AG09319 (cell line): Measurements from ENCODE around the gene CTSD.

ENCODE experiments used
- DNase-seq: peaks from one replicate; pipeline ENCODE4 v3.0.0-alpha.2; 2010; ENCODE audit warnings: low read depth; ENCODE audit errors: extremely low read depth
- TF ChIP-seq, protein P1 (sequence below): IDR thresholded peaks from 2 replicates; pipeline ENCODE4 v1.5.1; 2011; ENCODE audit warnings: low read depth, mild to moderate bottlenecking, inconsistent platforms, low read length, moderate library complexity

Gene CTSD

GRCh38 chr11:1718326-1718725 lies 45.4 kb downstream of the CTSD start:
- no peak for DNase-seq
- TF ChIP-seq, protein P1, sequence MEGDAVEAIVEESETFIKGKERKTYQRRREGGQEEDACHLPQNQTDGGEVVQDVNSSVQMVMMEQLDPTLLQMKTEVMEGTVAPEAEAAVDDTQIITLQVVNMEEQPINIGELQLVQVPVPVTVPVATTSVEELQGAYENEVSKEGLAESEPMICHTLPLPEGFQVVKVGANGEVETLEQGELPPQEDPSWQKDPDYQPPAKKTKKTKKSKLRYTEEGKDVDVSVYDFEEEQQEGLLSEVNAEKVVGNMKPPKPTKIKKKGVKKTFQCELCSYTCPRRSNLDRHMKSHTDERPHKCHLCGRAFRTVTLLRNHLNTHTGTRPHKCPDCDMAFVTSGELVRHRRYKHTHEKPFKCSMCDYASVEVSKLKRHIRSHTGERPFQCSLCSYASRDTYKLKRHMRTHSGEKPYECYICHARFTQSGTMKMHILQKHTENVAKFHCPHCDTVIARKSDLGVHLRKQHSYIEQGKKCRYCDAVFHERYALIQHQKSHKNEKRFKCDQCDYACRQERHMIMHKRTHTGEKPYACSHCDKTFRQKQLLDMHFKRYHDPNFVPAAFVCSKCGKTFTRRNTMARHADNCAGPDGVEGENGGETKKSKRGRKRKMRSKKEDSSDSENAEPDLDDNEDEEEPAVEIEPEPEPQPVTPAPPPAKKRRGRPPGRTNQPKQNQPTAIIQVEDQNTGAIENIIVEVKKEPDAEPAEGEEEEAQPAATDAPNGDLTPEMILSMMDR = no peak

- DNase-seq = no peak
- TF ChIP-seq, protein P1 = no peak
These were observed 46.0 kb downstream of the CTSD start for GRCh38 chr11:1717745-1718144.

DNA sequence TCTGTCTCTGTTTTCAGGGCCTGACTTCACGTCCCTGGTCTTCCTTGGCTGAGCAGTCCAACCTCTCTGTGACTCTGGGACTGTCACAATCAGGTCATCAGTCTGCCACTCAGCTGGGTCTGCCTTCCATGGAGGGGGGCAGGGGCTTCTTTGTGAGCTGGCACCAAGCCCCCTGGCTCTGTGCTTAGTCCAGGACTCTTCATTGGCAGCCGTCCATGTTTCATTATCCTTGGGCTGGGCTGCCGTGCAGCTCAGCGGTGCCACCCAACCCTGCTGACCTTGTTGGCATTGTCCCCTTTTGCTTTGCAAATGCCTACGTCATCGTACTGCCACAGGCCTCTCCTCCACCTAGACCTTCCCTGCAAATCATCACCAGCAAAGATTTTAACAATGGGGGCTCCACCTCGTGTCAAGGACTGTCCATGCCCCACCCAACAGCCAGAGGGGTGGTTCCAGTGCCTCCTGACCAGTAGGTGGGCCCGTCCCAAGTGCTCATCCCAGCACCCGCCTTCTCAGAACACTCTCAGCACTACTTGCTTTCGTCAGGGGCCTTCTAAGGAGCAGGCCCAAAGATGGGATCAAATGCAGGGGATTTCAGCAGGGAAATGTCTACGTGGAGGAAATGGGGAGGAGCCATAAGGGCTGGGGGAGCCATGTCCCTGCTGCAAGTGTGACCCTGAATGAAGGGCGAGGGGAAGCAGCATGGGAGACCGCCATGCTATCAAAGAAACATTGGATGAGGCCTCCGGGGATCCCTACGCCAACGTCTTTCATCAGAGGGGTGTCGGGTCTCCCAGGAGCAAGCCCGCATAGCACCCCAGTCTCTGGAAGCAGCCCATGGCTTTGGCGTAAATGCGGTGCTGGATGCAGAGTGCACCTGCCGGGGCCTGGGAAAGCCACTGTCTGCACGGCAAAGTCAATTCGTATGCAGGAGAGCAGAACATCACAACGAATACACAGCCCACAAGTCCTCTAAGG lies 48.5 kb downstream of the CTSD start:
- no peak for DNase-seq
- TF ChIP-seq, protein P1 = no peak

GRCh38 chr11:1708716-1709115 lies 55.0 kb downstream of the CTSD start:
- TF ChIP-seq, protein P1 = no peak
- DNase-seq = no peak

- no peak for DNase-seq
These were observed 56.0 kb downstream of the CTSD start for GRCh38 chr11:1707751-1708150.

GRCh38 chr11:1706634-1707400 lies 56.9 kb downstream of the CTSD start:
- DNase-seq = no peak
- TF ChIP-seq, protein P1 = no peak

More at GRCh38 chr11:1707751-1708150, 56.0 kb downstream of the CTSD start:
- TF ChIP-seq, protein P1 = no peak
